Kidney epithelial cell (primary cell): ENCODE data around the gene AMOTL2. TPM values are rescaled to one million over a fixed set of nuclear protein-coding genes. Genes with fewer than 3 reads are reported as not detected.

Experiments
- DNase-seq: peaks from one replicate; pipeline ENCODE4 v3.0.0-alpha.2; 2010; ENCODE audit warnings: low read depth
- H3K27me3 ChIP-seq: 2 replicates; pipeline ENCODE4 v1.6.0; 2011; ENCODE audit warnings: low read length; ENCODE audit not compliant: control insufficient read depth, insufficient read depth
- H3K36me3 ChIP-seq: 2 replicates; pipeline ENCODE4 v1.5.1; 2011; ENCODE audit warnings: low read length; ENCODE audit not compliant: control insufficient read depth, insufficient read depth
- H3K4me3 ChIP-seq: 2 replicates; pipeline ENCODE4 v1.5.1; 2011; ENCODE audit warnings: low read depth, mild to moderate bottlenecking, control low read depth, low read length
- CTCF ChIP-seq: IDR thresholded peaks from 2 replicates; pipeline ENCODE4 v1.5.1; 2011; ENCODE audit warnings: mild to moderate bottlenecking, moderate library complexity, low read length, control low read depth, inconsistent platforms; ENCODE audit not compliant: insufficient read depth, poor library complexity, severe bottlenecking
- total RNA-seq: library from RNA; depleted of rRNA; stranded (reverse); fragments of >200 nt; gene quantifications from 2 replicates; pipeline ENCODE4 v1.2.3, GENCODE V29; 2015

The AMOTL2 gene
- total RNA-seq, 1 donor from 2014 or later, result 191 TPM

GRCh38 chr3:134320749-134321148 is 53.5 kb downstream of the AMOTL2 start:
- Histone ChIP-seq H3K27me3 (no peaks in the 10 kb centered on the region), H3K4me3 (no peak overlapping the region), H3K36me3 (no peaks in the 10 kb centered on the region)
- no peak for TF ChIP-seq CTCF
- peak; percentile 74 for DNase-seq

- no peak for TF ChIP-seq CTCF
- Histone ChIP-seq H3K4me3 (no peak overlapping the region), H3K27me3 (no peaks in the 10 kb centered on the region), H3K36me3 (no peaks in the 10 kb centered on the region)
- no peak for DNase-seq
Measured at GRCh38 chr3:134319931-134320330, 54.3 kb downstream of the AMOTL2 start.

GRCh38 chr3:134318166-134318565 is 56.1 kb downstream of the AMOTL2 start:
- no peak for DNase-seq
- no peak for TF ChIP-seq CTCF
- H3K36me3 ChIP-seq, result no peaks in the 10 kb centered on the region
- H3K27me3 ChIP-seq, result no peaks in the 10 kb centered on the region
- no peak overlapping the region for H3K4me3 ChIP-seq

DNA sequence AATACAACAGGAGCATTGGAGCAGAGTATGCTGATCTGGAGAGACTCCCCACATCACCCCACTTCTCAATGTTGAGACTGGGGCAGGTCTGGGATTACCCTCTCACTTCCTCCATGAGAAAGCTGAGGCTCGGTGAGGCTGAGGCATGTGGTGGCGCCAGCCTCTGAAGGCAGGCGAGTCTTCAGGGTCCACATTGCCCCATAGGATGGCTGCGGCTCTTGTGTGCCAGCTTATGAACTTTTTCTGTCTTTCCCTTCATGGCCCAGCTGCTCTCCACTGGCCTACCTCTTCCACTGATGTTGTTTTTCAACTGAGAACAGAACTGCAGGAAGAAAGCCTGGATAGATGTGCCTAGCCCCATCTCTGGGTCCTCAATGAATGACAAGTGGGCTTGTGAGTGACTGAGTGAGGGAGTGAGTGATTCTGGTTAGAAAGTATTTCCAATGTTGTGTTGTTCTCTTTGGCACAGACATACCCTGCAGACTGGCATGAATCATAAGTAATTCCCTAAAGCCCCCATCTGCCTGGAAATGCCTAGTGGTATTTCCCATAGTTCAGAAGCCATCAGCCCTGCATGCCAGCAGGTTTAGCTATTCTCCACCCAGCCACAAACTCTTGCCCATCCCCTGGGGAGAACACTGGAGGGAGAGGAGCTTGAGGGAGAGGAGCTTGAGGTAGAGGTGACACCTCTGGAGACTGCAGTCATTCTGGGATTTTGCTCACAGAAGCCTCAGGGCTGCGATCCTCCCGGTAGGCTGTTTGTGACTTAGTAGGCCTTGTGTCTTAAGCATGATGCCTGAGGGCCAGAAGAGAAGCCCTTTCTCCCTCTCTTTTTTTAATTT is 56.9 kb downstream of the AMOTL2 start:
- no peaks in the 10 kb centered on the region for H3K36me3 ChIP-seq
- DNase-seq, result peak; percentile 88
- TF ChIP-seq CTCF, result no peak
- H3K4me3 ChIP-seq, result no peak overlapping the region
- no peaks in the 10 kb centered on the region for H3K27me3 ChIP-seq

- no peaks in the 10 kb centered on the region for H3K27me3 ChIP-seq
- H3K36me3 ChIP-seq, result no peaks in the 10 kb centered on the region
- no peak for DNase-seq
- H3K4me3 ChIP-seq, result no peak overlapping the region
- TF ChIP-seq CTCF, result no peak
Measured at GRCh38 chr3:134315286-134316106, 58.8 kb downstream of the AMOTL2 start.
